ENCODE measurements around the gene FMNL2. TPM values are rescaled to one million over a fixed set of nuclear protein-coding genes. Genes with fewer than 3 reads are reported as not detected.

Gene FMNL2
- total RNA-seq, 4 donors from 2014 or later: 5.8 to 19.8 (median 16.9) TPM

DNA sequence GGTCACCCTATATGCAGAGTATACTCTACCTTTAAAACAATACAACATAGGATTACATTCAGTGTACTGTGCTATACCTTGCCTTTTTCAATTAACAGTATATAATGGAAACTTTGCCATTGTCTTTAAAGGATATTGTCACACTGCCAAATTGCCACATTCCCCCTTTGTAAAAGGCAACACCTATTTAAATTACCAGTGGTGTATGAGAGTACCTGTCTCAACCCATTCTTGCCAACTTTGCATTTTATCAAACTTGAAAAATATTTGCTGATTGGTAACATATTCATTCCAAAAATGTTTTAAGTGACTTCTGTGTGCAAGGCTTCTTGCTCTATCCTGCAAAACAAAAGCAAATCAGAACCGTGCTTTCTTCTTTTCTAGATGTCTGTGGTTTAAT is 92.9 kb downstream of the FMNL2 start:
- 42 to 52% methylated on average over 1 of the region's 1 CpG for WGBS, 2 donors
- intact Hi-C loops (cut with DNase I): no loop called here
- H3K9me3 ChIP-seq: no peaks in the 10 kb centered on the region
- peaks cover 8 to 38% (median 14%) of the 10 kb centered on the region in 3 donors for H3K4me1 ChIP-seq
- no peak for TF ChIP-seq POLR2A (IDR thresholded peaks at IDR 0.05)
- TF ChIP-seq, protein P1, sequence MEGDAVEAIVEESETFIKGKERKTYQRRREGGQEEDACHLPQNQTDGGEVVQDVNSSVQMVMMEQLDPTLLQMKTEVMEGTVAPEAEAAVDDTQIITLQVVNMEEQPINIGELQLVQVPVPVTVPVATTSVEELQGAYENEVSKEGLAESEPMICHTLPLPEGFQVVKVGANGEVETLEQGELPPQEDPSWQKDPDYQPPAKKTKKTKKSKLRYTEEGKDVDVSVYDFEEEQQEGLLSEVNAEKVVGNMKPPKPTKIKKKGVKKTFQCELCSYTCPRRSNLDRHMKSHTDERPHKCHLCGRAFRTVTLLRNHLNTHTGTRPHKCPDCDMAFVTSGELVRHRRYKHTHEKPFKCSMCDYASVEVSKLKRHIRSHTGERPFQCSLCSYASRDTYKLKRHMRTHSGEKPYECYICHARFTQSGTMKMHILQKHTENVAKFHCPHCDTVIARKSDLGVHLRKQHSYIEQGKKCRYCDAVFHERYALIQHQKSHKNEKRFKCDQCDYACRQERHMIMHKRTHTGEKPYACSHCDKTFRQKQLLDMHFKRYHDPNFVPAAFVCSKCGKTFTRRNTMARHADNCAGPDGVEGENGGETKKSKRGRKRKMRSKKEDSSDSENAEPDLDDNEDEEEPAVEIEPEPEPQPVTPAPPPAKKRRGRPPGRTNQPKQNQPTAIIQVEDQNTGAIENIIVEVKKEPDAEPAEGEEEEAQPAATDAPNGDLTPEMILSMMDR (IDR thresholded peaks at IDR 0.05): no peak
- no peak overlapping the region for H3K27ac ChIP-seq
- H3K36me3 ChIP-seq: no peaks in the 10 kb centered on the region
- no peak overlapping the region for H3K4me3 ChIP-seq
- DNase-seq: no peak
- no peaks in the 10 kb centered on the region for H3K27me3 ChIP-seq

DNA sequence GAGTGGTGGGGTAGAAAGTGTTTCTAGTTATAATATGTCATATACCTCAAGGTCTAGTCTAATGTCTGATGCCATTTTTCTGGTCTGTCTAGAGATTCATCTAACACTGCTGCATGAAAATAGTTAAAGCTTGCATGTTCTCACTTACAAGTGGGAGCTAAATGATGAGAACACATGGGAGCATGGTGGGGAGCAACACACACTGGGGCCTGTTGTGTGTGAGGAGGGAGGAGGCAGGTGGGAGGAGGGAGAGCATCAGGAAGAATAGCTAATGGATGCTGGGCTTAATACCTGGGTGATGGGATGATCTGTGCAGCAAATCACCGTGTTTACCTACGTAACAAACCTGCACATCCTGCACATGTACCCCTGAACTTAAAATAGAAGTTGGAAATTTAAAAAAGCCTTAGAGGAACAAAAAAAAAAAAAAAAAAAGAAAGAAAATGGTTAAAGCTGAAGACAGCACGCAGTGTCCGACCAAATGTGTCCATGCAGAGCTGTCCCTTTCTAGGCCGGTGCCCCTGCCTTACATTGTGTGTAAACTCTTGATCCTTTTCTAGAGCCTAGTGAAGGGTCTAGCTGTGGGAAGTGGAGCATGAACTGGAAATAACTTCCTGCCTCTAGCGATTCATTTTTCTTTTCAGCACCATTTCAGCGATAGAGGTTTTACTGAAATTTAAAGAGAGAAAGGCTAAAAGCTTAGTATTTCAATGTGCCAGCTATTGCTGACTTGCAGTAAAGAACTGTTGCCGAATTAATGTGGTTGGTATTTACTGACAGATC is 94.0 kb downstream of the FMNL2 start:
- Histone ChIP-seq H3K4me1 (peaks cover 8 to 44% (median 15%) of the 10 kb centered on the region in 3 donors), H3K36me3 (no peaks in the 10 kb centered on the region), H3K27me3 (no peaks in the 10 kb centered on the region), H3K4me3 (no peak overlapping the region), H3K9me3 (no peaks in the 10 kb centered on the region), H3K27ac (no peak overlapping the region)
- intact Hi-C loops (cut with DNase I): no loop called here
- no peak for DNase-seq
- no peak for TF ChIP-seq POLR2A (IDR thresholded peaks at IDR 0.05)
- TF ChIP-seq, protein P1 (IDR thresholded peaks at IDR 0.05): no peak
- WGBS, 2 donors: 90% methylated on average over 8 of the region's 8 CpGs

DNA sequence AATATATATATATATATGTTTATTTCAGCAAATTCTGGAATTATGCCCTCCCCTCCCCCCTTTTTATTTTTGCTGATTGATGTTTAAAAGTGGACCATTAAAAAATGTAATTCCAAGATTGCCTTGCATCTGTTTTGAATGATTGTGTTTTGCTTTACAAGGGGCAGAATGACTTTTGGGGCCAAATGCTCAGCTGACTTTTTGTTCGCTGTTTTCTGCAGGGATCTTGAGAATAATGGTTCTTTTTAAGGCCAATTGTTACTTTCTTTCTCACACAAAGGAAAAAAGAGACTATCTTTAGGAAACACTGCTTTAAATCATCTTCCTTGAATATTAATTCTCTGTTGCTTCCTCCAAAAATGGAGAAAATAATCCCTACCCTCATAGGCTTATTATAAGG is 95.9 kb downstream of the FMNL2 start:
- H3K4me3 ChIP-seq: no peak overlapping the region
- peaks cover 8 to 44% (median 15%) of the 10 kb centered on the region in 3 donors for H3K4me1 ChIP-seq
- no peak for DNase-seq
- no peaks in the 10 kb centered on the region for H3K27me3 ChIP-seq
- no peaks in the 10 kb centered on the region for H3K9me3 ChIP-seq
- no peak overlapping the region for H3K27ac ChIP-seq
- no peaks in the 10 kb centered on the region for H3K36me3 ChIP-seq
- 50 to 71% methylated on average over 1 of the region's 1 CpG for WGBS, 2 donors
- TF ChIP-seq POLR2A (IDR thresholded peaks at IDR 0.05): no peak
- TF ChIP-seq, protein P1 (IDR thresholded peaks at IDR 0.05): no peak
- intact Hi-C loops (cut with DNase I): no loop called here

DNA sequence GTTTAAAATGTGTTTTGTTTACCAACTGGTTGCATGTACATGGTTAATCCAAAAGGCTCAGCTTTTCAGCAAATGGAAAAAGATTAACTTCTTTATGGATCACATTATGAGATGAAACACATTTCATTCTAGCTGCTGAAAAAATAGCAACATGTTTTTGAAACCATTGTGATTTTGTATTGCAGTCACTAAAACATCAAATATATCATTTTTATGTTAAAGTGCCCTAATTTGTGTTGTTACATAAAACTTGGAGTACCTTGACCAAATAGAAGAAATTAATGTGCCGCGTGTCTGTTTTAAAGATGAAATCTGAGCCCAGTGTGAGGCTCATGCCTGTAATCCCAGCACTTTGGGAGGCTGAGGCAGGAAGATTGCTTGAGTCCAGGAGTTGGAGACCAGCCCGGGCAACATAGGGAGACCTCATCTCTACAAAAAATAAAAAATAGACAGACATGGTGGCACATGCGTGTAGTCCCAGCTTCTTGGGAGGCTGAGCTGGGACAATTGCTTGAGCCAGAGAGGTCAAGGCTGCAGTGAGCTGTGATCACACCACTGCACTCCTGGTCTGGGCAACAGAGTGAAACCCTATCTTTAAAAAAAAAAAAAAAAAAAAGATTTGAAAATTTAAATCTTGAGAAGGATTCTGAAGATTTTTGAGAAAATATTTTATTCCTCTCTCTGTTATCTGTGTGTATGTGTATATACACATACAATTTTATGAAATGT is 96.6 kb downstream of the FMNL2 start:
- Histone ChIP-seq H3K27me3 (no peaks in the 10 kb centered on the region), H3K9me3 (no peaks in the 10 kb centered on the region), H3K4me1 (peaks cover 8 to 44% (median 15%) of the 10 kb centered on the region in 3 donors), H3K27ac (peak overlapping the region in 1 of 4 donors; percentile 62), H3K36me3 (no peaks in the 10 kb centered on the region), H3K4me3 (no peak overlapping the region)
- no peak for DNase-seq
- intact Hi-C loops (cut with DNase I): no loop called here
- TF ChIP-seq, protein P1 (IDR thresholded peaks at IDR 0.05): no peak
- no peak for TF ChIP-seq POLR2A (IDR thresholded peaks at IDR 0.05)
- WGBS, 2 donors: 66 to 72% methylated on average over 4 of the region's 4 CpGs

DNA sequence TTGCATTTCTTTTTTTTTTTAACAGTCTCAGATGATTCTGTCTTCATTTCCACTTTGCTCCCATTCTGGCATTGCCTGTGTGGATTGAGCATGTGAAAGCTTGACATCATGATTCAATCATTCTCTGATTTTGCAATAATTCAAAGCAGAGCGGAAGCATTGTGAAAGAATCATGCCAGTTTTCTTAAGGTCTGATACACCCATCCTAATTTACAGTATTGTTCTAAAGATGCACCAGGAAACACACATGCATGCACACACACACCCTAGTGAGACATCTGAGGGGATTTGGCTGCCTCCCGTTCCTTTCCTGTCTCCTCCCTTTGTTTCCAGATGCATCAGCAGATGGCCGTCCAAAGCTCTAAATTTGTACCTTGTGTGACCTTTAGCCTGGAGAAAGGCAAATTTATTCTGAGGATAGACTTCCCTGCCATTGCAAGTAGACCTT is 97.3 kb downstream of the FMNL2 start:
- no peak for DNase-seq
- Histone ChIP-seq H3K36me3 (no peaks in the 10 kb centered on the region), H3K9me3 (no peaks in the 10 kb centered on the region), H3K27ac (peak overlapping the region in 2 of 4 donors; percentile 7 to 62), H3K4me3 (no peak overlapping the region), H3K4me1 (peaks cover 8 to 40% (median 10%) of the 10 kb centered on the region in 3 donors), H3K27me3 (no peaks in the 10 kb centered on the region)
- WGBS, 2 donors: 0 to 15% methylated on average over 3 of the region's 3 CpGs
- intact Hi-C loops (cut with DNase I): no loop called here
- no peak for TF ChIP-seq POLR2A (IDR thresholded peaks at IDR 0.05)
- TF ChIP-seq, protein P1 (IDR thresholded peaks at IDR 0.05): no peak

Data from esophagus squamous epithelium (tissue), 5 donors.